Muscle of arm (tissue), 12 donors: ENCODE measurements around the gene SPINK13. TPM values are rescaled to one million over a fixed set of nuclear protein-coding genes. Genes with fewer than 3 reads are reported as not detected.
"Not testable (repeated sequence)": the region's sequence is repeated elsewhere in the genome, so short reads cannot be mapped to it uniquely, and the experiment has no call there.

ENCODE experiments used
- DNase-seq: peaks from one replicate; pipeline ENCODE4 v3.0.0-alpha.2; 2013
- polyA plus RNA-seq, 12 donors: library from polyadenylated mRNA; unstranded; fragments of 120-200 nt; gene quantifications; one replicate each; pipeline ENCODE4 v1.2.1, GENCODE V29; 2013; ENCODE audit not compliant: insufficient read length in 12 of 12

Gene SPINK13
- polyA plus RNA-seq, 12 donors = 0.19 to 0.48 (median 0.24) TPM; not detected in 7

GRCh38 chr5:148312153-148312552 is 43.6 kb downstream of the SPINK13 start, which contains the start of gene SPINK7:
Gene SPINK7 (plus strand): TSS chr5:148312423. CDS start chr5:148312484, 61 bp downstream.
- no peak for DNase-seq

GRCh38 chr5:148314187-148314586 is 45.6 kb downstream of the SPINK13 start:
- no peak for DNase-seq

- DNase-seq = no peak
These were observed 46.1 kb downstream of the SPINK13 start for GRCh38 chr5:148314731-148315130.

- not testable (repeated sequence) for DNase-seq
These were observed 51.7 kb downstream of the SPINK13 start for GRCh38 chr5:148320011-148320963.

- no peak for DNase-seq
These were observed 64.8 kb downstream of the SPINK13 start for GRCh38 chr5:148333262-148333849.

GRCh38 chr5:148335259-148335658 is 66.7 kb downstream of the SPINK13 start, which contains the start of gene SPINK9:
Gene SPINK9 (plus strand): TSS chr5:148335559. CDS start chr5:148335614, 55 bp downstream.
- DNase-seq = no peak

Other genes starting within 250 kb of the SPINK13 start
- 1 to 10 TPM in 2 of 12 donors, under 1 TPM in 5, not detected in 5; 0.07 to 2.3 (median 0.27) TPM for gene SPINK5, start 204.8 kb upstream of the SPINK13 start, polyA plus RNA-seq
- gene SPINK14, start 100.2 kb upstream of the SPINK13 start, polyA plus RNA-seq = not detected
- gene SPINK6, start 65.8 kb upstream of the SPINK13 start, polyA plus RNA-seq = not detected
- not detected for gene MARCOL, start 30.3 kb upstream of the SPINK13 start, polyA plus RNA-seq
- gene SPINK7, start 43.6 kb downstream of the SPINK13 start, polyA plus RNA-seq = under 1 TPM in 4 of 12 donors, not detected in 8; 0.20 to 0.65 (median 0.42) TPM
- under 1 TPM in 4 of 12 donors, not detected in 8; 0.31 to 0.56 (median 0.52) TPM for gene SPINK9, start 66.8 kb downstream of the SPINK13 start, polyA plus RNA-seq
- gene FBXO38, start 115.2 kb downstream of the SPINK13 start, polyA plus RNA-seq = 10 to 100 TPM in 11 of 12 donors, not detected in 1; 21.6 to 59.4 (median 30.4) TPM